GM19324 (cell line): ENCODE results near the gene SSC5D.
"Not testable (repeated sequence)": the region's sequence is repeated elsewhere in the genome, so short reads cannot be mapped to it uniquely, and the experiment has no call there.

Experiments
- ATAC-seq: cut with Tn5 transposase; IDR thresholded peaks from one replicate; pipeline ENCODE4 v1.9.1; 2021; ENCODE audit warnings: mild to moderate bottlenecking, moderate library complexity; ENCODE audit not compliant: unreplicated experiment, low FRiP score

SSC5D gene

DNA sequence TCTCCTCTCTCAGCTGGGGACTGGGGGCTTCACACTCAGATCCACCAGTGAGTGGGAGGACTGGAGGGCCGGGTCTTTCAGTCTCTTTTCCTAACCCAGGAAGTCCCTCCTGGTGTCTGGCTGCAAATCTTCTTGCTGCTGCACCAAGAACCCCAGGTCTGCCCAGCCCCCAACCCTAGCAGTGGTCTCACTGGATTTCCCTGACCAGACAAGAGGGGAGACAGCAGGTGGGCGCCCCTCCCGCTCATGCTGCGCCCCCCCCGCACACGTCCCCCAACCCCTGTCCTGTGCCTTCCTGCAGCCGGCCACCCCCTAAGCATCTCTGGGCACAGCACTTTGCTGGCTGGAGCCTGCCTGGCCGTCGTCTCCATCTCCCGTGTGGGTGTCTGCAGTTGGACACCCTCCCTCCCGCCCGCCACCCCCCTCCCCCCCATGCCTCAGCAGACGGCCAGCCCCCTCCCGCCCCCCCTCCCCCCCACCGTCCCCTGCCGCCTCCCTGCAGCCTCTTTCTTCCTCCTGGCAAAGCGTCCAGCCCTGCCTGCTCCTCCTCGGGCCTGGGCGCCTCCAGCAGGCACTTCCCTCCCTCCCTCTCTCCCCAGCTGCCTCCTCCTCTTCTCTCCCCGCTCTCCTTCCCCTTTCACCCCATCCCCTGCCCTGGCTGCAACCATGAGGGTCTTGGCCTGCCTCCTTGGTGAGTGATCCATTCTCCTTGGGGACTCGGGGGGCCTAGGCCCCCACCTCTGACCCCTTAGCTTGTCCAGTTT, at the start of gene SSC5D:
Gene SSC5D, plus strand, starts transcription at position 513 of the 764 bp plus-strand sequence. Its CDS starts 154 bp downstream, at position 667.
- no peak for ATAC-seq

DNA sequence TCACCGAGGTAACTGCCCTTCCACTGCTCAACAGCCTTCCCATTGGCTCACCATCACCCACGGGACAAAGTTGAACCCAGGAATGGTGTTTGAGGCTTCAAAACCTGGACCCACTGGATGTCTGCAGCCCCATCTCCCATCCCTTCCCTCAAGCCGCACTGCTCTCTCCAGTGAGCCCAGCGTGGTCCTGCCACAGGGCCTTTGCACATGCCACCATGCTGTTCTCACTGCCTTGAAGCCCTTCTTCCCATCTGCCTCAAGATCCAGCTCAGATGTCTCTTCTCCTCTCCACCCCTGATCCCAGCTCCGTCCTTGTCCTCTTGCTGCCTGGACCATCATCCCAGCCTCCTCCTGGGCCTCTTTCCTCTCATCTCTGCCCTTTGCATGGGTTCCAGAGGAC, 49.2 kb upstream of the SSC5D start:
- ATAC-seq = no peak

DNA sequence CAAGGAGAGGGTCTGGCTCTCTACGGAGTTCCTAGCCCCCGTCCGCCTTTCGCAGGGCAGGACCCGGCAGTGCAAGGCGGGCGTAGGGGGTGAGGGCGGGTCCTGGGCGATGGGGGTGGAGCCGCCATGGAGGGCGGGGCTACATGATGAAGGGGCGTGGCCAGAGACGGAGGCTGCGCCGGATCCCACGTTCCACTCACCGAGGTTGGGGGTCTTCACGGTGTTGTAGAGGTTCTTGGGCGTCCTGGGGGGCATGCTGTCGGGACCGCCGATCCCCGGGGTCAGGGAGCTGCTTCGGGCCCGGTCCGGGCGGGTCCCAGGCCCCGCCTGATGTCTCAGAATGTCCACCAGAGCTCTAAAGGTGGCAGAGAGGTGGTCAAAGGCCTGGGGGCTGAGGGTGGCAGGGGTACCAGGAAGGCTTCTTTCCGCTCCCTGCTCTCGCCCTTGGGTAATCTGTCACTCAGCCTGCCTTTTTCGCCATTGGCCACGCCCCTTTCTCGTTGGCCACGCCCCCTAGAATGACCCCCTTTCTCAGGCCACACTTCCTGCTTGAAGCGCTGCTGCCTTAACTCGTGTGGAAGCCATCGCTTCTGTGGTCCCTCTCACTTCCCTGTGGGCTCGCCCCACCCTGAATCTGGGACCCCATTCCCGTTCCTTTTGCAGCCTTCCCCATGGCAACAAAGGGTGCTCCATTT, 47.7 kb upstream of the SSC5D start:
- ATAC-seq = no peak

DNA sequence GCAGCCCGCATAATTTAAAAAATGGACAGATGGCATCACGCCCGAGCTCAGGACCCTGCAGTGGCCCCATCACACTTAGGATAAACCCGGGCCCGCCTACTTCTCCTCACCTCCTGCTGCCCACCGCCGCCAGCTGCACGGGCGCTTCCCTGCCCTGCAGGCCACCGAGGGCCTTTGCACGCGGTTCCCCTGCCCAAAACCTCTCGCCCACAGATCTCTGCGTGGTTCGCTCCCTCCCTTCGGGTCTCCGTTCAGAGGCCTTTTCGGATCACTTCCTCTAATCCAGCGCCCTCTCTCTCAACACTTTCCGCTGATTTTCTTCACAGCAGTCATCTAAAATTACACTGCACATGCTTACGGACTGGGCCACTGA, 46.9 kb upstream of the SSC5D start:
- no peak for ATAC-seq

DNA sequence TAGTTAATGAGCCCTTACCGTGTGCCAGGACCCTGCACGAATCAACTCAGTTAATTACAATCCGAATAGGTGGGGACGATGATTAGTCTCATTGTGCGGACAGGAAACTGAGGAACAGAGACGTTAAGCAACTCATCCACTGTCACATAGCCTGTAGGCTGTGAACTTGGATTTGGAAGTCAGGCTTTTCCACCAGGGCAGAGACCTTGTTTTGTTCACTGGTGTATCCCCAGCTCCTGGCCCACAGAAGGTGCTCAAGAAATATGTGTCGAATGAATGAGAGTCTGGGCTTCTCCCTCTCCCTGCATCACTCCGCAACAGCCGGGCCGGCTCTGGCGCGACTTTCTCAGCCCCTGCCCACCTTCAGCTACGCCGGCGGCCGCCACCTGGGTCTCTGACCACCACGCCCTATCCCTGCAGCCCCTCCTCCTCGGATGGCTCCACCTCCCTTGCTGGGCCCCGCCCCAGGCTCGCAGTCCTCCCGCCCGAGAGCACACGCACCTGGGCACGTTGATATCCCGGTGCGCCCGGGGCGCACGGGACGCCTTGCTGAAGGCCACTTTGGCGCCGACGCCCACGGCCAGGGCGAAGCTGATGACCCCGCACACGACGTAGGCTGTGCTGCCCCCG, 46.4 kb upstream of the SSC5D start:
- ATAC-seq = no peak

DNA sequence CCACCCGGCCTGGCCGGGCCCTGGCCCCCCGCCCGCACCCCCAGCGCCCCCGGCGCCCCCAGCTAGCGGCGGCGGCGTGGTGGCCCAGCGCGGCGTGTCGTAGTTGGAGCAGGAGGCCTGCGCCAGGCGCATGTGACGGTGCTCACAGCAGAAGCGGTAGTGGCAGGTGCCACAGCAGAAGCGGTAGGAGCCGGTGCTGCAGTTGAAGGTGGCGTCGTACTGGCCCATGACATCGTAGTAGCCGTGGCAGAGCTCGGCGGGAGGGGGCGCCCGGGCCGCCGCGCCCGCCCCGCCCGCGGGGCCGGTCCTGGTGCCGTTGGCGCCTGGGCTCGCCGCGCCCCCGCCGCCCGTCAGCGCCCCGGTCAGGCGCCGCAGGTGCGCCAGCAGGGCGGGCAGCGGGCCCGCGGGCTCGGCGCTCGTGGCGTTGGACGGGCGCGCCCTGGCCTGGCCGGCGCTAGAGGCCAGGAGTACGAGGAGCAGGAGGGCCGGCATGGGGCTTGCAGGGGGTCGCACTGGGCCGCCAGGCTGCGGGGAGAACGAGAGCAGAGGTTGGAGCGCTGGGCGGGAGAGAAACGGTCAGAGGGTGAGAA, 45.8 kb upstream of the SSC5D start:
- ATAC-seq = no peak

DNA sequence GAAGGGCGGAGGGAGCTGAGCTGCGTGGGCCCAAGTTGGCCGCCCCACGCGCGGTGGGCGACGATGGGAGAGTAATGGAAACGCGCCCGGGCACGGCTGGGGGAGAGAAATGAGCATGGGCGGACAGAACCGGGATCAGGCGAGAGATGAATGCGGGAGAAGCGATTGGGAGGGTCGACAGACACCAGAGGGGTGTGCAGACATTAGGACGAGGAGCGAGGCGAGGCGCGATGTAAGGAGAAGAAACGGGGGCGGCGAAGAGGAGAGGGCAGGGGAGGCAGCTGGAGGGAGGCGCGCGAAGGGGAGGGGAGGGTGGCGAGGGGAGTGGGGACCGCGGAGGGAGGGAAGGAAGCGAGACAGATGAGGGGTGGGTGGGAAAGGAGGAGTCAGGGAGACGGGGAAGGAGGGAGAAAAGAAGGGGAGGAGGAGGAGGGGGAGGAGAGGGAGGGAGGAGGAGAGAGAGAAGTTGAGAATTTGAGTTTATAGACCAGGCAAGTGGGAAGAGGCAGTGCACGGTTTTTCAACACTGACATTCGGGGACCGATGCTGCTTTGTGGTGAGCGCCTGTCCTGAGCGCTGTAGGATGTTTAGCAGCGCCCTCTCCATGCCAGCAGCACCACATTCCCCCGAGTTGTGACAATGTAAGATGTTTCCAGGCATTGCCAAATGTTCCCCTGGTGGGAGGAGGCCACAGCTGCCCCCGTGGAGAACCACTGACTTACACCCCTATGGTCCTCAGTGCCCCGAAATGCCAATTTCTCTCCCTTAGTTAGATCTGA, 45.0 kb upstream of the SSC5D start, which contains the start of gene SHISA7:
Gene SHISA7, minus strand, starts transcription at position 256 of the 779 bp plus-strand sequence. CDS start 437 bp downstream, outside the sequence.
- ATAC-seq = no peak

DNA sequence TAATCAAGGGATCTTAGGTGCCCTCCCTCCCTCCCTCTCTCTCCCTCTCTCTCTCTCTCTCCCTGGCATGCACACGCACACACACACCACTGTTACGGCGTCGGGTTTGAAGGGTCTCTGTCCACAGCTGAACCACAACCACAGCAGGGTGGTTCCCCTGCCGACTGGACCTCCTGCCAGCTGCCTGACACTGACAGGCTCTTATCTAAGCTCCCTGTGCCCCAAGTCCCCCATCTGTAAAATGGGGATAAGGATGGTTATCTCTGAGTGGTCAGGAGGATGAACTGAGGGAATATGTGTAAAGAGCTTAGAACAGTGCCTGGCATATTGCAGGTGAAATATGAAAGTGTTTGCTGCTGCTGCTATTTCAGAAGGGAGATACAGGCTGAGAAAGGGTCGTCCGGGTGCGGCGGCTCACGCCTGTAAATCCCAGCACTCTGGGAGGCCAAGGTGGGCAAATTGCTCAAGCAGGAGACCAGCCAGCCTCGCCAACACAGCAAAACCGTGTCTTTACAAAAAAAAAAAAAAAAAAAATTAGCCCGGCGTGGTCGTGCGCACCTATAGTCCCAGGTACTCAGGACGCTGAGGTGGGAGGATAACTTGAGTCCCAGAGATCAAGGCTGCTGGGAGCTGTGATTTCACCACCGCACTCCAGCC, 44.3 kb upstream of the SSC5D start:
- ATAC-seq = no peak

DNA sequence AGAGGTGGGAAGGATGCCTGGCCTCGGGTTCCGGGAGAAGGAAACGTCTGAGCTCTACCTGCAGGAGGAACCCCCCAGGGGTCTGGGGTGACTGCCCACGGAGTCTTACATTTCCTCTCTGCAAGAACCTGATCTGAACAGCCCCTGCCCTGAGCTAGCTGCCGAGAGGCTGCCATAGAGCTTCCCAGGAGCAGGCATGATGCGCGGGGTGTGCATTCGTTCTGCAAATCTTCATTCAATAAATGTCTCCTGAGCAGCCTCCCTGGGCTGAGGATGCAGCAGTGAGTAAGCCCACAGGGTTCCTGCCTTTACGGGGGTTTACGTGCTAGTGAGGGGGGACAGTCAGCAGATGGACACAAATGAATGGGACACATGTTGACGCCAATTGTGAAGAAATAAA, 43.6 kb upstream of the SSC5D start:
- no peak for ATAC-seq

DNA sequence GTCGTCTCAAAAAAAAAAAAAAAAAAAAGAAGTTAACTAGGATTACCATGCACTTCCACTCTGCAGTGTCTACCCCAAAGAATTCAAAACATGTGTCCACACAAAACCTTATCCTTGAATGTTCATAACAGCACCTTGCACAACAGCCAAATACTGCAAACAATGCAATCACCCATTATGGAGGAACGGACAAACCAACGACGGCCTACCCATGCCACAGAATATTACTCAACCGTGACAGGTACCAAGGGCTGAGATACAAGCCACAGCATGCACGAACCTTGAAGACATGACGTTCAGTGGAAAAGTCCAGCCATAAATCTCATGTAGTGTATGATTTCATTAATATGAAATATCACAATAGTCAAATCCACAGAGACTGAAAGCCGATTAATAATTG, 42.2 kb upstream of the SSC5D start:
- no peak for ATAC-seq

DNA sequence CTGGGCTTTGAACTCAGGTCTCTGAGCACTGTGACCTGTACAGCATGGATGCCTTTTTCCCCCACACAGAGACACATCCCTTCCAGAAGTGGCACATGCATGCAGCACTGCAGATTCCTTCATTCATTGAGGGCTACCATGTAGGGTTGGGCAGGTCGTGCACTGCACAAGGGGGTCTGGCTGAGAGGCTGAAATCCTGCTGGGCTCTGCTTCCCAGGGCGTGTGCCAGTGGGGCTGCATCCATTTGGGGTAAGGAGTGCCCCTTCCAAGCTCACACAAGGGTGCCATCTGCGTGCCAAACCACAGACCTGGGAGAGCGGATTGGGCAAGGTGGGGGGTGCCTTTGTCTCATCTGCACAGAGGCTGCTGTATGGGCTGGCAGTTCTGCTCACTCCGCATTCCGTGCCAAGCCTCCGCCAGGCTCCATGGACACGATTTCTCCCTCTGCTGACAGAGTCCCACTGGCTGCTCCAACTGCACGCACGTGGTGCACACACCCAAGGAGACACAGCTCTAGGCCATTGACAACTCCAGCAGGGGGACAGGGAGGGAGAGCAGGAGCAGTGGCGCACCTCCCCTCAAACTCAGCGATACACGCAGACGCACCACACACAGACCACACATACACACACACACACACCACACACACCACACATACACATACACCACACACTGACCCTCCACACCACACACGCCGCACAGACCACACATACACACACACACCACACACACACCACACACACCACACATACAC, 40.6 kb upstream of the SSC5D start:
- no peak for ATAC-seq

DNA sequence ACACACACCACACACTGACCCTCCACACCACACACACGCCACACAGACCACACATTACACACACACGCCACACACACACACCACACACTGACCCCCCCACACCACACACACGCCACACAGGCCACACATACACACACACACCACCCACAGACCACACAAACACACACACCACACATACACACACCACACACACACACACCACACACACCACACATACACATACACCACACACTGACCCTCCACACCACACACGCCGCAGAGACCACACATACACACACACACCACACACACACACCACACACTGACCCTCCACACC, 40.1 kb upstream of the SSC5D start:
- ATAC-seq = not testable (repeated sequence)

DNA sequence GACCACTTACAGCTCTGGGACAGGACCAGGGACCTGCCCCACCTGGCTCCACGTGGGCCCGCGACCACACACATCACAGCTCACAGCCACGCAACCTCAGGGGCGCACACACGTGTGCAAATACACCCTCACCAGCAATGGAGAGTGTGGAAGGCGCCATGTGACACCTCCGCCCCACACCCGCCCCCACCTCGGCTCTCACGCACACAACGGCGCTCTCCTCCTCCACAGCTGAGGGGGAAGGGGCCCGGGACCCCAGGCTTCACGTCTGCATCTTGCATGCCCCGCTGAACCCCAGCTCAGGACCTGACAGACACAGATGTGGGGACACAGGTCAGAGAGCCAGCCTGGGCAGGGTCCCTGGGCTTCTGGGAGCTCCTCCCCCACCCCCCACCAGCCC, 38.8 kb upstream of the SSC5D start:
- no peak for ATAC-seq

DNA sequence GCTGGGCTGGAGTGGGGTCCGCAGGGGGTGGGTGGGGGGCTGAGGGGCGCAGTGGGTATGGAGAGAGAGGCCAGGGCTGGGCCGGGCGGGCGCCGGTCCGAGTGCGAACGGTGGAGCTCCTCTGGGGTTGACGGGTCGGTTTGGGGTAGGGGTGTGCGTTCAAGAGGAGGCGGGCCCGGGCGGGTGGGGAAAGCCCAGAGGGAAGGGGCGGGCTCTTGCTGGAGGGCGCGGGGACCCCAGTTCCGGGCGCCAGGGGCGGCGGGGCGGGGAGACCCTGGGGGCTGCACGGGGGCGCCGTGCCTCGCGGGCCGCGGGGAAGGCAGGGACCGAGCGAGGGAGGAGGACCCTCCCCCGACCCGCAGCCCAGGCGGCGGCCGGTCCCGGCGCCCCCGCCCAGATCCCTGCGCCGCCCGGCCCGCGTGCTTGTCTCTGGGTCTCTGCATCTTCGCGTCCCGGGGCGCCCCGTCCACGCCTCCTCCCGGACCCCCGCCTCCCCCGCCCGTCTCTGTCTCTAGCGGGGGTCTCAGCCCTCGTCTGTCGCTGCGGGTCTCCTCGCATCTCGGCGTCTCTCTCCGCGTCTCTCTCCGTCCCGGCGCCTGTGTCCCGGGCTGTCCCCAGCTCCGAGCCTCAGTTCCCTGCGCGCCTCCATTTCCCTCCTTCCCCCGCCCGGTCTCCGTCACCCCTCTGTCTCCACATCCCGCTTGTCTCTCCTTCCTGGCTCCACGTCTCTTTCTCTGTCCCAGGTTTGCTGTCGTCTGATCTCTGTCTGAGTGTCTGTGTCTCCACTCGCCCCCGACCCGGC, 36.9 kb upstream of the SSC5D start:
- ATAC-seq = no peak

DNA sequence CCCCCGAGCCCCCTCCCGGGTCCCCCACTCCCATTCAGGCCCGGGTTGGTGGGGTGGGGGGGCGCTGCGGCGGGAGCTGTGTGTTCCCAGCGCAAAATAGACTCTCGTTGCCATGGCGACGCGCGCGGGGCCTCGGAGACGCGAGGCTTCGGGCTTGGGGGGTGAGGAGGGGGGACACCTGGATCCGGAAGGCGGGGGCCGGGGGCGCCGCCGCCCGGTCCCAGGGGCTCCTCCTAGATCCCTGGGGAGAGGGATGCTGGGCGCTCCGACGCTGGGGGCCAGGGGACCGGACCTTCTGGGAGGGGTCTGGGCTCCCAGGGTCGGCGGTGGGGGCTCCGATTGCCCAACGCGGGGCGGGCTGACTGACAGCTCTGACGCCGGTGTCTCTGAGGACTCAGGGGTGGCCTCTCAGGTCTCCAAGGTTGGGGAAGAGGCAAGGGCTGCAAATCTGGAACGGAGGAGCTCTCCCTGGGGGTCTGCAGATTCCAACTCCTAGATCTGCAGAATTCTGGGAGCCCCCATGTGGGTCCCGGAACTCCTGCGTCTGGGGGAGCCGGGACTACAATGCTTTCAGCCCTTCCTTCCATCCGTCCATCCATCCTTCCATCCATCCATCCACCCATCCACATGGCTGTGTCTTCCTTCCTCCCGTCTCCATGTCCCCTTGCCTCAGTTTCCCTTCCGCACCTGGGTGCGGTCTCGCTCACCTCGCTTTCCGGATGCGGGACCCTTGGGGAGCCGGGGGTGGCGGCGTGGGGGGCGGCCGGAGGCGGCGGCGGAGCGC, 36.1 kb upstream of the SSC5D start:
- no peak for ATAC-seq

DNA sequence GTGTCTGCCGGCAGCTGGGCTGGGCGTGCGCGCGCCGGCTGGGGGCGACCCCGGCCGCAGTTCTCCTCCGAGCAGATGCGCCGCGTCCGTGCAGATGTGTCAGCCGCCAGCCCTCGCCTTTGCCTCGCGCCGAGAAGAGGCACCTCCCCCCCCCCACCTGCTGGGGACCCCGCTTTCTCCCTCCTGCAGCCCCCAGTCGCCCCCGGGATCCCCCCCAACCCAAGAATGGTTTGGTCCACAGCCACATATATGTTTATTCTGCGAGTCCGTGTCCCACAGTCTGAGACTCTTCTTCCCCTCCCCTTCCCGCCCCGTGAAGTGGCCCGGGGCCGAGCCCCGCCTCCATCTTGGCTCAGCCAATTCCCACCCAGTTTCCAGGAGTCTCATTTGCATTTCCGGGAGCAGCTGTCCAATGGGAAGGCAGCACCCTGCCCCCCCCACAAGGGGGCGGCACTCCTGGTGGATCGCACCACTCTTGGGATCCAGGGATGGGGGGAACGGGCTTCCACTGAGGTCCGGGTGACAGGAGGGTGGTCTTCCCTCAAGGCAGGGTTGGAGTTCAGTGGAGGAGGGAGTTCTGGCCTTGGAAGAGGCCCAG, 35.4 kb upstream of the SSC5D start:
- no peak for ATAC-seq

DNA sequence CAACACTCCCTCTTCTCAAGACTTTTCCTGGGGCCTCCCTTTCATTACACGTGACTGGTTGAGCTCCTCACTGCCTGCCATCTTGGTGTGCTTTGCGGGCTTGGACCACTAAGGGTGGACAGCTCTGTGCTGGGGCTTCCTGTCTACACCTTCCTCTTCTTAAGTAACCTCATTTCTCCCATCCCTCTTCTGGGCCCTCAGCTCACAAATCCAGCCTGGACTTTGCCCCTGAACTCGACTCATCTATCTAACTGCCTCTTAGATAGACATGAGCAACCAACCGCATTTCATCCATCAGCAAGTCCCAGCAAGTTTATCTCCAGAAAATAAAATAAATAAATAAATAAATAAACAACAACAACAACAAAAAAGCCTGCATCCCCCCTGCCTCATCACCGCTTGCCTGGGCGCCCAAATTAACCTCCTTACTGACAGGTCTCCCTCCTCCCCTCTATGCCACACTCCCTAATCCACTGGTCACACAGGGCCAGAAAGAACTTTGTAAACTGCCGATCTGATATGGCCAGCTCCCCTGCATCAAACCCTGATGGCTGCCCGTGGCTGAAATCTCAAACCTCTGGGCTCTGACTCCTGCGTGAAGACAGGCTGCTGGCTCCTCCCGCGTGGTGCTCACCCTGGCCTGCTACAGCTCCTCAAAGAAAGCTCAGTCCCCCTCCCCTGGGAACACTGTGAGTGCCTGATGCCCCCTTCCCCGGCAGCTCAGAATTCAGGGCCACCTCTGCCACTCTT, 34.5 kb upstream of the SSC5D start:
- no peak for ATAC-seq
